ENCODE data around the gene MYZAP. TPM values are rescaled to one million over a fixed set of nuclear protein-coding genes. Genes with fewer than 3 reads are reported as not detected.

Gene MYZAP
- total and polyA plus RNA-seq, 5 donors from 2014 or later: 0.49 to 3.9 (median 1.6) TPM

DNA sequence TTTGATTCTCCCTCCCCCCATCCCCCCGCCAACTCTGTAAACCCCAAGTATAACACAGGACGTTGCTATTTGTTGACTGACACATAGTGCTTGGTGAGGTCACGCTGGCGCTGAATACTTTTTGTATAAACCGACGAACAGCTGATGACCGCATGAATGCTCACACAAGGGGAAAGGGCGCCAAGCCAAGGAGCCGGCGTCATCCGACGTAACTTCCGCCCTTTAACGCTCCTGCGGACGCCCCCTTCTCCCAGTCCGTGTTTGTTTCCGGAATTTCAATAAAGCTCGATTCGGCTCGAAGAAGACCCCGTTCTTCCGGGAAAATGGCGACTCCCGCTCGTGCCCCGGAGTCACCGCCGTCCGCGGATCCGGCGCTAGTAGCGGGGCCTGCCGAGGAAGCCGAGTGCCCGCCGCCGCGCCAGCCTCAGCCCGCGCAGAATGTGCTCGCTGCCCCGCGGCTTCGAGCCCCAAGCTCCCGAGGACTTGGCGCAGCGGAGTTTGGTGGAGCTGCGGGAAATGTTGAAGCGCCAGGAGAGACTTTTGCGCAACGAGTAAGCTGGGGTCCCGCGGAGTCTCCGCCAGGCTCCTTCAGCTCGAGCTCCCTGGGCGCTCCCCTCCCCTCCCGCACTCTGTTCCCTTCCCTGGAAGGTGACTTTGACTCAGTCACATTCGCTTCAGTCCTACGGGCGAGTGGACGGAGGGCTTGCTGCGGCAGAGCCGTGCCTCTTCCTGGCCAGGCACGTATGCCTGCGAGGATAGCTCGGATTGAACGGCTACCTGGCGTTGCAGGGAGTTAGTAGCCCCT is 114.9 kb downstream of the MYZAP start, which contains the start of gene POLR2M:
Gene POLR2M, plus strand, starts transcription at position 310 of the 805 bp plus-strand sequence. Its CDS starts 129 bp downstream, at position 439.
- Histone ChIP-seq H3K4me1 (ENCODE audit: control insufficient read depth, insufficient read depth, low read length, poor library complexity, severe bottlenecking) (peaks cover 42% of the 10 kb centered on the region), H3K27ac (ENCODE audit: insufficient read depth, low read length, poor library complexity, severe bottlenecking) (peak within 1 kb of the TSS; percentile 94)
- peak within 1 kb of the TSS; percentile 88 to 97 (median 96) for H3K27ac Mint-ChIP-seq

GRCh38 chr15:57708047-57708446 is 116.3 kb downstream of the MYZAP start:
- H3K27me3 ChIP-seq (ENCODE audit: control insufficient read depth, insufficient read depth, low read length): no peaks in the 10 kb centered on the region
- ATAC-seq (ENCODE audit: low read depth in 2 of 2) (no peak), DNase-seq (no peak)
- H3K36me3 Mint-ChIP-seq: peaks cover 28% of the 10 kb centered on the region
- H3K9me3 ChIP-seq (ENCODE audit: control insufficient read depth in 2 of 2, low read length in 2 of 2): no peaks in the 10 kb centered on the region
- H3K4me1 ChIP-seq (ENCODE audit: control insufficient read depth, insufficient read depth, low read length, poor library complexity, severe bottlenecking): peaks cover 42% of the 10 kb centered on the region
- H3K27ac ChIP-seq (ENCODE audit: insufficient read depth, low read length, poor library complexity, severe bottlenecking): peak overlapping the region; percentile 94
- H3K36me3 ChIP-seq (ENCODE audit: control insufficient read depth, insufficient read depth, low read length): peaks cover 41% of the 10 kb centered on the region
- peaks cover 42 to 84% (median 57%) of the 10 kb centered on the region in 4 donors for H3K4me1 Mint-ChIP-seq
- peak overlapping the region; percentile 84 to 99 (median 91) for H3K4me3 Mint-ChIP-seq
- no peaks in the 10 kb centered on the region for H3K27me3 Mint-ChIP-seq
- H3K9me3 Mint-ChIP-seq: peaks cover 0 to 6% (median 0%) of the 10 kb centered on the region in 7 donors
- peak overlapping the region; percentile 88 to 97 (median 96) for H3K27ac Mint-ChIP-seq
- peak overlapping the region; percentile 92 for H3K4me3 ChIP-seq (ENCODE audit: low read depth, low read length)

More for the DNA sequence above, 114.9 kb downstream of the MYZAP start, which contains the start of gene POLR2M:
- H3K27me3 Mint-ChIP-seq: peaks cover 6% of the 10 kb centered on the region
- Histone ChIP-seq H3K36me3 (ENCODE audit: control insufficient read depth, insufficient read depth, low read length) (peaks cover 28% of the 10 kb centered on the region), H3K9me3 (ENCODE audit: control insufficient read depth in 2 of 2, low read length in 2 of 2) (no peaks in the 10 kb centered on the region), H3K4me3 (ENCODE audit: low read depth, low read length) (peak within 1 kb of the TSS; percentile 92), H3K27me3 (ENCODE audit: control insufficient read depth, insufficient read depth, low read length) (peaks cover 4% of the 10 kb centered on the region)
- peak within 1 kb of the TSS; percentile 84 to 99 (median 91) for H3K4me3 Mint-ChIP-seq
- peaks cover 40 to 79% (median 52%) of the 10 kb centered on the region in 4 donors for H3K4me1 Mint-ChIP-seq
- peak; percentile 87 to 88 for ATAC-seq (ENCODE audit: low read depth in 2 of 2)
- peak; percentile 87 to 96 (median 92) for DNase-seq
- peaks cover 0 to 6% (median 0%) of the 10 kb centered on the region in 7 donors for H3K9me3 Mint-ChIP-seq
- H3K36me3 Mint-ChIP-seq: peaks cover 18% of the 10 kb centered on the region

DNA sequence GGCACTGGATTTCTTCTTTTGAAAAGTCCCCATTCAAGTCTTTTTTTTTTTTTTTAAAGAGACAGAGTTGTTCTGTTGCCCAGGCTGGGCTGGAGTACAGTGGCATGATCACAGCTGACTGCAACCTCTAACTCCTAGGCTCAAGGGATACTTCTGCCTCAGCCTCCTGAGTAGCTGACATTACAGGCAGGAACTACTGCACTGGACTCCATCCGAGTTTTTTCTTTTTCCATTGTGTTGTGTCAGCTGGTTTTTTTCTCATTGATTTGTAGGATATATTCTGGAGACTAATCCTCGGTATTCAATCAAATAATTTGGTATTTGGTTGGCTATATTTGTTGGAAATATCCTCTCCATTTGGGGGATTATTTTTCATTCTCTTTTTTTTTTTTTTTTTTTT is 126.6 kb downstream of the MYZAP start:
- H3K4me3 ChIP-seq (ENCODE audit: low read depth, low read length): no peak overlapping the region
- Mint-ChIP-seq H3K9me3 (peaks cover 0 to 4% (median 0%) of the 10 kb centered on the region in 7 donors), H3K27me3 (no peaks in the 10 kb centered on the region), H3K4me1 (peaks cover 12 to 21% (median 19%) of the 10 kb centered on the region in 4 donors), H3K36me3 (peaks cover 49% of the 10 kb centered on the region), H3K27ac (no peak overlapping the region), H3K4me3 (no peak overlapping the region)
- DNase-seq: no peak
- H3K27me3 ChIP-seq (ENCODE audit: control insufficient read depth, insufficient read depth, low read length): no peaks in the 10 kb centered on the region
- no peaks in the 10 kb centered on the region for H3K4me1 ChIP-seq (ENCODE audit: control insufficient read depth, insufficient read depth, low read length, poor library complexity, severe bottlenecking)
- peaks cover 39% of the 10 kb centered on the region for H3K36me3 ChIP-seq (ENCODE audit: control insufficient read depth, insufficient read depth, low read length)
- no peaks in the 10 kb centered on the region for H3K9me3 ChIP-seq (ENCODE audit: control insufficient read depth in 2 of 2, low read length in 2 of 2)
- no peak for ATAC-seq (ENCODE audit: low read depth in 2 of 2)
- H3K27ac ChIP-seq (ENCODE audit: insufficient read depth, low read length, poor library complexity, severe bottlenecking): no peak overlapping the region

GRCh38 chr15:57720867-57721266 is 129.2 kb downstream of the MYZAP start:
- H3K9me3 ChIP-seq (ENCODE audit: control insufficient read depth in 2 of 2, low read length in 2 of 2): no peaks in the 10 kb centered on the region
- peaks cover 25% of the 10 kb centered on the region for H3K36me3 ChIP-seq (ENCODE audit: control insufficient read depth, insufficient read depth, low read length)
- H3K27ac ChIP-seq (ENCODE audit: insufficient read depth, low read length, poor library complexity, severe bottlenecking): no peak overlapping the region
- H3K27me3 ChIP-seq (ENCODE audit: control insufficient read depth, insufficient read depth, low read length): no peaks in the 10 kb centered on the region
- no peaks in the 10 kb centered on the region for H3K4me1 ChIP-seq (ENCODE audit: control insufficient read depth, insufficient read depth, low read length, poor library complexity, severe bottlenecking)
- H3K4me3 Mint-ChIP-seq: no peak overlapping the region
- no peak overlapping the region for H3K4me3 ChIP-seq (ENCODE audit: low read depth, low read length)
- DNase-seq (no peak), ATAC-seq (ENCODE audit: low read depth in 2 of 2) (no peak)
- no peaks in the 10 kb centered on the region for H3K27me3 Mint-ChIP-seq
- H3K27ac Mint-ChIP-seq: no peak overlapping the region
- H3K36me3 Mint-ChIP-seq: peaks cover 44% of the 10 kb centered on the region
- H3K4me1 Mint-ChIP-seq: peaks cover 5 to 12% (median 9%) of the 10 kb centered on the region in 4 donors
- peaks cover 0 to 9% (median 1%) of the 10 kb centered on the region in 7 donors for H3K9me3 Mint-ChIP-seq

- peaks cover 31% of the 10 kb centered on the region for H3K36me3 Mint-ChIP-seq
- peaks cover 3 to 6% (median 5%) of the 10 kb centered on the region in 4 donors for H3K4me1 Mint-ChIP-seq
- no peaks in the 10 kb centered on the region for H3K27me3 Mint-ChIP-seq
- no peaks in the 10 kb centered on the region for H3K9me3 ChIP-seq (ENCODE audit: control insufficient read depth in 2 of 2, low read length in 2 of 2)
- no peak for DNase-seq
- no peak overlapping the region for H3K27ac ChIP-seq (ENCODE audit: insufficient read depth, low read length, poor library complexity, severe bottlenecking)
- H3K27ac Mint-ChIP-seq: no peak overlapping the region
- no peaks in the 10 kb centered on the region for H3K4me1 ChIP-seq (ENCODE audit: control insufficient read depth, insufficient read depth, low read length, poor library complexity, severe bottlenecking)
- peaks cover 0 to 6% (median 0%) of the 10 kb centered on the region in 7 donors for H3K9me3 Mint-ChIP-seq
- ATAC-seq (ENCODE audit: low read depth in 2 of 2): no peak
- no peak overlapping the region for H3K4me3 Mint-ChIP-seq
- H3K36me3 ChIP-seq (ENCODE audit: control insufficient read depth, insufficient read depth, low read length): no peaks in the 10 kb centered on the region
- no peaks in the 10 kb centered on the region for H3K27me3 ChIP-seq (ENCODE audit: control insufficient read depth, insufficient read depth, low read length)
- no peak overlapping the region for H3K4me3 ChIP-seq (ENCODE audit: low read depth, low read length)
Observed at GRCh38 chr15:57726411-57726810, 134.7 kb downstream of the MYZAP start.

DNA sequence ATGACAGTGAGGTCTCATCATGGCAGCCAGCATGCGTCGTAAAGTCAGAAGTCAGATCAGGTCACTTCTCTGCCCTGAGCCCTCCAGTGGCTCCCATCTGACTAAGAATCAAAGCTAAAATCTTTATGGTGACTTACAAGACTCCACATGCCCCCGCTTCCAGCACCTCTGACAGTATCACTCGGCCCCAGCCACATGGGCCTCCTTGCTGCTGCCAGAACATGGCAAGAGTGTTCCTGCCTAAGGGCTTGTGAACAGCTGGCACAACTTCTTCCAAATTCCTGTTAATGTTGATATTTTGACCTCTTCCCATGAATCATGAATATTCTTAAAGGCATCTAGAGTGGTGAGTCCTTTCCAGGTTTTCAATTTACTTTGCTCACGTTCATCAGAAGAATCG is 135.3 kb downstream of the MYZAP start:
- Mint-ChIP-seq H3K27ac (no peak overlapping the region), H3K9me3 (peaks cover 0 to 6% (median 0%) of the 10 kb centered on the region in 7 donors), H3K27me3 (no peaks in the 10 kb centered on the region), H3K4me1 (peaks cover 3 to 6% (median 5%) of the 10 kb centered on the region in 4 donors), H3K36me3 (peaks cover 29% of the 10 kb centered on the region), H3K4me3 (no peak overlapping the region)
- no peak overlapping the region for H3K27ac ChIP-seq (ENCODE audit: insufficient read depth, low read length, poor library complexity, severe bottlenecking)
- no peaks in the 10 kb centered on the region for H3K9me3 ChIP-seq (ENCODE audit: control insufficient read depth in 2 of 2, low read length in 2 of 2)
- H3K36me3 ChIP-seq (ENCODE audit: control insufficient read depth, insufficient read depth, low read length): no peaks in the 10 kb centered on the region
- no peak for DNase-seq
- H3K4me1 ChIP-seq (ENCODE audit: control insufficient read depth, insufficient read depth, low read length, poor library complexity, severe bottlenecking): no peaks in the 10 kb centered on the region
- no peak for ATAC-seq (ENCODE audit: low read depth in 2 of 2)
- H3K27me3 ChIP-seq (ENCODE audit: control insufficient read depth, insufficient read depth, low read length): no peaks in the 10 kb centered on the region
- no peak overlapping the region for H3K4me3 ChIP-seq (ENCODE audit: low read depth, low read length)

DNA sequence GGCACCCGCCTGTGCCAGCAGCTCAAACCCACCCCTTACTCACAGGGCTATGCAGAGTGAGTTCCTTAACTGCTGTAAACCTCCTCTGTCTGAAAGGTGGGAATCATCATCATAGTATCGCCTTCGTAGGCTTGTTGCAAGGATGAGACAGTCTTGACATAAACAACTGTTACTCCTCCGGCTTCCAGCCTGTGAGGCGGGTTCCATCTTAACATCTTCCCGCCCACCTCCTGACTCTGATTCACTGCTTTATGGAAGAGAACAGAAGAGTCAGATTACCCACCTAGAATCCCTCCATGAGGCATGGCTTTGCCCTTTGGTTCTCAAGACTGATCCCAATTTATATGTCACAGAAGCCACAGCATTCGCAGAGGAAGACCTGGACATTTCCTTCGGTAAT is 136.7 kb downstream of the MYZAP start:
- Mint-ChIP-seq H3K27me3 (no peaks in the 10 kb centered on the region), H3K4me3 (no peak overlapping the region), H3K9me3 (peaks cover 0 to 6% (median 0%) of the 10 kb centered on the region in 7 donors), H3K4me1 (peaks cover 2 to 5% (median 4%) of the 10 kb centered on the region in 4 donors), H3K36me3 (peaks cover 21% of the 10 kb centered on the region), H3K27ac (no peak overlapping the region)
- H3K36me3 ChIP-seq (ENCODE audit: control insufficient read depth, insufficient read depth, low read length): no peaks in the 10 kb centered on the region
- no peak overlapping the region for H3K4me3 ChIP-seq (ENCODE audit: low read depth, low read length)
- no peaks in the 10 kb centered on the region for H3K27me3 ChIP-seq (ENCODE audit: control insufficient read depth, insufficient read depth, low read length)
- no peak overlapping the region for H3K27ac ChIP-seq (ENCODE audit: insufficient read depth, low read length, poor library complexity, severe bottlenecking)
- ATAC-seq (ENCODE audit: low read depth in 2 of 2): no peak
- no peak for DNase-seq
- H3K4me1 ChIP-seq (ENCODE audit: control insufficient read depth, insufficient read depth, low read length, poor library complexity, severe bottlenecking): peaks cover 4% of the 10 kb centered on the region
- no peaks in the 10 kb centered on the region for H3K9me3 ChIP-seq (ENCODE audit: control insufficient read depth in 2 of 2, low read length in 2 of 2)
